Globus pallidus (tissue), 1 donor: Measurements from ENCODE around the gene MB.
"Not testable (repeated sequence)": the region's sequence is repeated elsewhere in the genome, so short reads cannot be mapped to it uniquely, and the experiment has no call there.

ENCODE experiments used
- DNase-seq: peaks from one replicate; pipeline ENCODE4 v3.0.0-alpha.2; 2015; ENCODE audit warnings: low spot score

MB gene

DNA sequence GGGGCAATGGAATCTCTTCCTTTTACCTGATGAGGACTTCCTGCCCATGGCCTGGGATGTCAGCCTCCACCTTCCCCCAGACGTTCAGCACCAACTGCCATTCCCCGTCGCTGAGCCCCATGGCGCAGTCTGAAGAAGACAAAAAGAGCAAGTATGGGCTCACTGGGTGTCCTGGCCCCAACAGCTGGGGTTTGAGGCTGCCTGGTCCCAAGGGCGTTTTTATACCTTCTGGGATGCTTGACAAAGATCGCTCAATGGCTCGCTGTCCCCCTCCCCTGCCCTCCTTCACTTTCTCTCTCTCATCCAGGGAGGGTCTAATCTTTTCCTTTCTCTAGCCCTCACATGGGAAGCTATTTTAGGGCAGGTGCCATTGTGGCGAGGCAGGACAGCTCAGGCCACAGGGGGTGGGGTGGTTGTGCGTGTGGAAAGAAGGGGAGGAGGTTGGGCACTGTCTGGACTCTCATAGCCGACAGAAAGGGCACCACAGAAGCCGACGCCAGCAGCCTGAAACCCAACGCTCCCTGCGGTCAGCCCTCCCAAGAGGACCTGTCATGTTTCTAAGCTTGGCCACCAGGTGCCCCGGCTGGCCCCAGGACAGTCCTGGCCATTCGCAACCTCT is at the start of gene MB:
Gene MB (minus strand): TSS at position 193 of the 619 bp plus-strand sequence. CDS start 72 bp downstream, at position 121.
- no peak for DNase-seq

DNA sequence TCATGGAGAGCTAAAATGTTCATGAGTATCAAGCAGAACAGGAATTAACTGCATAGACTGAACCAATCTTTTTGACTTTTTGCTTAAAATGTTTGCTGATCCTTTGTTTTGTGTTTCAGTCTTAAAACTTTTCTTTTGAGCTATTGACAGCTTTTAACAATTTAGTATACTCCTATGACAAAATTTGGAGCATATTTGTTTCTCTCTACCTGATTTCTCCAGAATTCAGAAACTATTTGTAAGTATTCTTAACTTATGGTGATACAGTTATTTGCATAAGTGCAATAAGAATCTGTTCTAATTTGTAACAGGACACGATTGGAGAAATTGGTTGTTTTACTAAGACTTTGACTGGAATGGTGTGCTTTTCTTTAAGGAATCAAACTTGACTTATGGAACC is 49.6 kb upstream of the MB start:
- DNase-seq: not testable (repeated sequence)

DNA sequence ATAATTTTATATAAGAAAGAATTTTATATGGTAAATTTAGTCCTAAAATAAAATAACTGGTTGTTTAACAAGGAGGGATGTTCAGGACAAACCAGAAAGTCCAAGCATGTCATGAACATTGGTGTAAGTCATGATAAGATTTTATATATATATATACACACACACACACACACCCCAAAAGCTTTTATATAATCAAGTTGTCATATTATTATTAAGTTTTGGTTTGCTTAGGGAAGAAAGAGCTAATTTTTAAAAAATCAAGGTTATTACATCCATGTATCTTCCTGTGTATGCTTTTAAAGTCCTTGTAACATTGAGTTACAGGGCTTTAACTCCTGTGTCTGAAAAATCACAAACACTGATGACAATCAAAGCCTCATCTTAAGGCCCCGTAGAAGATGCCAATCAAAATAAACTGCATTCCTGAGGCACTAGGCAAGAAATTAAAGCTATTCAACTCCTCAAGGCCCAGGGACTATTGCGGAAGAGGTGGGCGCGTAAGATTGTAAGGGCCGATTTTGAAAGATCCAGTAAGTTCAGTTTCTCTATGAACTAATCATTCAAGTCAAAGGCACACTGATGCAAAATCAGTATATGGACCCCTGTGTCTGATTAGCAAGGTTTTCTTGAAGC is 47.9 kb upstream of the MB start:
- no peak for DNase-seq

DNA sequence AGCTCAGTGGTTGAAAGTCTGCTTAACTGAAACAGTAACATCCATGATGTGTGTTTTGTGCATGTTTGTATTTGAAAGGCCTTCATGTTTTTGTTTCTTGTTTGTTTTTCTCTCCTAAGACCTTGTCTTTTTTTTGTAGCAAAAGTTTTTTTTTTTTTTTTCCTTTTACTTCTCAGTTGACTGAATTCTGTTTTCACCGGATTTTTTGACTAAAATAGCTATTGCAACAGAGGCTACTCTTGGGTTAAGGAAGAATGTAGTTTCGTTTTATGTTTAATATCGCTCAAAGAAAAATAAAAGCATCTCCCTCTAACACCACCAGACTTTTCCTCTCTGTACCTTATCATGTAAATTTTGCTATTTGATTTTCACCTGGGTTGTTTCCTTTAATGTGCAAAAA is 46.2 kb upstream of the MB start:
- no peak for DNase-seq

DNA sequence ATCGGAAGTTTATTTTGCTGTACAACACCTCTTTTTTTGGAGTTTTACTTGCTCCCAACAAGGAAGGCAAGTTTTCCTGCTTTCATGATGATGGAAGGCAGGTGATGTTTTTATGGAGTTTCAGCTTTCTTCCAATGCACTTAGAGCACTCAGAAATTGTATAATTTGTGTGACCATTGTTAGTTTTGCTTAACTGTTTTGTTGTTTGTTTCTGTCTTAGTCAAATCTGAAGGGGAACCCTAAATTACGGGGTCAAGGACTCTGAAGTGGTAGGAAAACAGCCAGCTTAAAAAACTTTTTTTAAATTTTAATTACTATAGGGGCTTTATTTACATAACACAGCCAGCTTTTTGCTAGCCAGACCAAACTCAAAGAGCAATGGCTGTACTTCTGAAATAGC is 45.8 kb upstream of the MB start:
- no peak for DNase-seq

DNA sequence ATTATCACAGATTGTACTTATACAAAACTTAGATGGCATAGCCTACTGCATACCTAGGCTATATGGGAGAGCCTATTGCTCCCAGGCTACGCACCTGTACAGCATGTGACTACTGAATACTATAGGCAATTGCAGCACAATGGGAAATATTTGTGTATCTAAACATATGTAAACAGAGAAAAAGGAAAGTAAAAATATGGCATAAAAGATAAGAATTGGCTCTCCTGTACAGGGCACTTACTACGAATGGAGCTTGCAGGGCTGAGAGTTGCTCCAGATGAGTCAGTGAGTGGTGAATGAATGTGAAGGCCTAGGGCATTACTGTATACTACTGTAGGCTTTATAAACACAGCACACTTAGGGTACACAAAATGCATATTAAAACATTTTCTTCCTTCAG is 44.3 kb upstream of the MB start:
- DNase-seq: no peak

DNA sequence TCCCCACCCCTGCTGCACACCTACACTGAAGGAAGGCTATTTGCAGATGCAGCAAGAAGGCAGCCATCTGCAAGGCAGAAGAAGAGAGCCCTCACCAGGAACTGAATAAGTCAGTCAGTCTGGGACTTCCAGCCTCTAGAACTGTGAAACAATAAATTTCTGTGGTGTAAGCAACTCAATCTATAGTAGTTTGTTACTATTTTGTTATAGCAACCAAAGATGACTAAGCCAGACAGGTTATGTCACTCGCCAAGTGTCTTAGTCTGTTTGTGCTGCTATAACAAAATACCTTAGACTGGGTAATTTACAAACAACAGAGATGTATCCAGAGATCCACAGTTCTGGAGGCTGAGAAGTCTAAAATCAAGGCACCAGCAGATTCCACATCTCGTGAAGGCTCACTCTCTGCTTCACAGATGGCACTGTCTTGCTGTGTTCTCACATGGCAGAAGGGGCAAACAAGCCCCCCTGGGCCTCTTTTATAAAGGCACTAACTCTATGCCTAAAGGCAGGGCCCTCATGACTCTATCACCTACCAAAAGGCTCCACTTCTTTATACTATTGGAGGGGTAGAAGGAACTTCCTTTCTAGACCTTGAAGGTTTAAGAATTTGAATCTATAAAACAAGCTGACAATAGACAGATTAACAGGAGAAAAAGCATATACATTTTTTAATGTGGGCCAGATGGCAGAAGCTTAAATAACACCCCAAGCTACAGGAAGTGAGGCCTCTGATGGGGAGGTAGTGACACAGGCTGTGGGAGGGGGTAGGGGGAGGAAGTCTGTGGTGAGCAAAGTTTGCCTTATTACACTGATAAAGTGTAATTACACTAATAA is 43.4 kb upstream of the MB start:
- DNase-seq: no peak

DNA sequence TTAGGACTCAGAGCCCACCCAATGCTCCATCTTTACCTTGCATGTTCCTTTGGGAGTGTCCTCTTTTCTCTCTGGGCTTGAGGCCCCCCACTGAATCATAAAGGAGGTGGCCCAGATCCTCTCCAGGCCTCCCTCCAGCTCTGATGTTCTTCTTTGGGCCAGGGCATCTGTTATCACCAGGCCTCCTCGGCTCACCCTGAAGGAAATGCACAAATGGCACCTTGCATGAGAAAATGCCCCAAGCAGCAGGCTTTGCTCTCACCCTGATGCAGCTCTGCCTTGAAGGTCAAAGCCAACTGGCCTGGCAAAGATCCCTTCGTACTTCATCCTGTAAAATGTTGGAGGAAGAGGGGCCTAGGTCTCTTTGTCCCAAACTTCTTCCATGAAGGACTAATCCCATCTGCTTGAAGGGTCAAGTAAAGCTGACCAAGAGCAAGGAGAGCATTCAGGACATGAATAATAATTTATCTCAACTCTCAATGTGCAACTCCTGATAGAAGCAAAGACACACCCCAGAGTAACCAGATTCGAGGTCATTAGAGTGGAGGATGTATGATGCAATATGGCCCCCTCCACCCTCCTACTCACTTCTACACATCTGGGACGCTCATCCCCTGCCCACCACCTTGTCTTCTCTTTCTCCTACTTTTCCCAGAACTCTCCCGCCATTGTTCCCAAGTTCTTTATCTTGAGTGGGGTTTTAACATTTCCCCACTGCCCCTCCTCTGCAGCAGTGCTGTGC is 40.6 kb upstream of the MB start:
- no peak for DNase-seq

DNA sequence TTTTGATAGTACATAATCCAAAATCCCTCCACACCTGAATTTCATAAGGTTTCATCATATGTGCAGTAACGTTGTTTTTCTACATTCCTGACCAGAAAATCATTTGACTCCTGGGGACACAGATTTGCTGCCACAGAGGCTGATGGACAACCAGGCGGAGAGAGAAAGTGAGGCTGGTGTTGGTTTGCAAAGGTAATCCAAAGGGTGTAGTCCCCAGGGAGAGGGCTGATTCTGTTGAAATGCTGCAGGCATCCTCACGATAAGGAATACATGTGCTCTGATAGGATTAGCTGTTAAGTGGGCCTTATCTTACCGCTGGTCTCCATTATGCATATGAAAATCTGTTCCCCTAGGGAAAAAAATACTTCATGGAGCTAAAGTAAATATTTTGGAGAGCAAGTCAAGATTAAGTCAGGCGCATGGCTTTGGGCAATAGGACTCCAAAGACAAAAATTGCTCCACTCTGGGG is 39.2 kb upstream of the MB start:
- DNase-seq: no peak

DNA sequence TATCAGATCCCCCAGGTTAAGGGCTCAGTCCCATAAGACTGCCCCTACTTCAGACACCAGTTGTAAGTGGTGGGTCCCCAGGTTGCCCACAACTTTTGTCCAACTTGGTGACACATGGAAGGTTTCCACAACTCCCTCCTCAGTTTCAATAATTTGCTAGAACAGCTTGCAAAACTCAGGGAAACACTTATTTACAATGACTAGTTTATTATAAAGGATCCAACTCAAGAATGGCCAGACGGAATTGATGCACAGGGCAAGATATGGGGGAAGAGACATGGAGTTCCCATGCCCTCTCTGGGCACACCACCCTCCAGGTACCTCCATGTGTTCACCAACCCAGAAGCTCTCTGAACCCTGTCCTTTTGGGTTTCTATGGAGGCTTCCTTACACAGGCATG is 36.7 kb upstream of the MB start:
- no peak for DNase-seq

DNA sequence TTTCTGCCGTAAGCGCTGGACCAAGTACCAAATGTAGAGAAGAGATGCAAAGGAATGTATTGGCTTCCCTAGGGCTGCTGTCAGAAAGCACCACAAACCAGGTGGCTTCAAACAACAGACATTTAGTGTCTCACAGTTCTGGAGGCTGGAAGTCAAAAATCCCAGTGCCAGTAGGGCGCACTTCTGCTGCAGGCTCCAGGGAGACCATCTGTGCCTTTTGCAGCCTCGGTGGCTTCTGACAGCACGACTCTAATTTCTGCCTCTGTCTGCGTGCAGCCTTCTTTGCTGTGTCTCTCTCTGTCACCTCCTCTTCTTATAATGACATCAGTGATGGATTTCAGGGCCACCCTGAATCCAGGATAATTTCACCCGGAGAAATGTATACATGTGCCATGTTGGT is 34.0 kb upstream of the MB start:
- DNase-seq: no peak

DNA sequence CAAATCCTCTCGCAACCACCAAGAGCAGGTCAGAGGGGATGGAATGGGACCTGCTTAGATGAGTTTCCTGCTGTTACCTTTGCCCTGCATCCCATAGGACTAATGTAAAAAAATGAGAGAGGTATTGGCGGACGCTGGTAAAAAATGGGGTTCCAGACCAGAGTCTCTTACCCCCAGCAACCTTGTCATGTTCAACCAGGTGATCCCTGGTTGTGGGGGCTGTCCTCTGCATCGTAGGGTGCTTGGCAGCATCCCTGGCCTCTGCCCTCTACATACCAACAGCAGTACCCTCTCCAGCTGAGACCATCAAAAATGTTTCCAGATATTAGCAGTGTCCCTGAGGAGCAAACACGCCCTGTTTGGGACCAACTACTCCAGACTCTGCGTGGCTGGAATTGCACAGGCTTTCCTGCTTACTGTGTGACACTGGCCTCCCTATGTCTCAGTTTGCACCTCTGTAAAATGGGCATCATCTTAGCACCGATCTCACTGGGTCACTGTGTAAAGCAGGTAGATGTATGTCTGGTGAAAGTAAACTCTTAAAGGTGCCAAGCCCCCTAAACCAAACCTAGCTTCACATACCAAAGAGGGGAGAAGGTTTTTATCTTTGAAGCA is 32.6 kb upstream of the MB start:
- DNase-seq: no peak

DNA sequence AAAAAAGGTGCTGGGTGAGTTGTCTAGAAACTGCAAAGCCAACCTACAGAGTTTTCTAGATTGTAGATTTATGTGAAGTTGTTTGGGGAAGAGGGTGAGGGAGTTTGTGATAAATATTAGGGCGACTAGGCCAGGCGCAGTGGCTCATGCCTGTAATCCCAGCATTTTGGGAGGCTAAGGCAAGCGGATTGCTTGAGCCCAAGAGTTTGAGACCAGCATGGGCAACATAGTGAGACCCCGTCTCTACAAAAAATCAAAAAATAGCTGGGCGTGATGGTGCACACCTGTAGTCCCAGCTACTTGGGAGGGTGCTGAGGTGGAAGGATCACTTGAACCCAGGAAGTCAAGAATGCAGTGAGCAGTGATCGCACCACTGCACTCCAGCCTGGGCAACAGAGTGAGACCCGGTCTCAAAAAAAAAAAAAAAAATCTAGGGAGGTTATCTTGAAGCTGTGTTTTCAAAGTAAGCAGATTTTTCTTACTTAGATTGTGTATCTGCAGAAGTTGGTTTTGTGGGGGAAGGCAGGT is 32.0 kb upstream of the MB start:
- no peak for DNase-seq

DNA sequence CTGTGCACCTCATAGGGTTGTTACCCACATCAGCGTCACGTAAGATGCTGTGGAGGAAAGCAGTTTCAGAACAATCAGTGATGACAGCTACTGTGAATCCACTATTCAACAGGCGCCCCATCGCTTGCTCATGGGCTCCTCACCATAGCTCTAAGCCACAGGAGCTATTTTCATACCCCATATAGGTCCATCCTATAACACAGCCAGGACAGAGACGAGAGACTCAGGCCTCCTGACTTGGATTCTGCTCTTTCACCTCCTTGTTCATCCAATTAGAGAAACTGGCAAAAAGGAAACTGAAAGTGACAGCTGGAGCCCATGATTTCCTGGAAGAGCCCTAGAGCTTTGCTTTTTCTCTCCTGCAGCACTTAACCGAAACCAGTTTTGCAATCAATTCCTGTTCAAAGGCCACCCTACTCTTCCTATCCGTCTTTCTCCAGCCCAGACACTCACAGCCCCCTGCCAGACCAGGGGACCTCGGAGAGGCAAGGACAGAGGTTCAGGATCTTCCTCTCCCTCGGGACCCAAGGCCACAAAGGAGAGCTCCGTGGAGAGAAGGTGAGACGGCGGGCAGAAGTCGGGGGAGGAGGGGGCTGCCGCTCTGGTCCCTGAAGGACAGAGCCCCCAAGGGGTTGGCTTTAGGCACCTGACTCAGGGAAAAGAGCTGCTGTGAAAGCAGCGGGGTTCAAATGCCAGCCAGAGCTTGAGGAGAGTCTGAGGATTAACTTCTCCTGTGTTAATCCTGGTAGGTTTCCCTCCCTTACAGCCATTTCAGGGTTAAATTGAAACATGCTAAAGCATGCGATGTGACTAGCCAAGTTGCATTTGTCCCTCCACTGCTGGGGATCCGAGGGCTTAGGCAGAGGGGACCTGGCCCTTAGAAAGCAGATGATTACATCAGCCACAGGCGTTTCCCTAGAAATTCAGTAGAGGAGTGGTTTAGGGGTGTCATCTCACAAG is 31.2 kb upstream of the MB start, which contains the start of gene APOL6:
Gene APOL6 (plus strand): TSS at position 381 of the 960 bp plus-strand sequence. CDS start 7,980 bp downstream, outside the sequence.
- DNase-seq: peak; percentile 57

DNA sequence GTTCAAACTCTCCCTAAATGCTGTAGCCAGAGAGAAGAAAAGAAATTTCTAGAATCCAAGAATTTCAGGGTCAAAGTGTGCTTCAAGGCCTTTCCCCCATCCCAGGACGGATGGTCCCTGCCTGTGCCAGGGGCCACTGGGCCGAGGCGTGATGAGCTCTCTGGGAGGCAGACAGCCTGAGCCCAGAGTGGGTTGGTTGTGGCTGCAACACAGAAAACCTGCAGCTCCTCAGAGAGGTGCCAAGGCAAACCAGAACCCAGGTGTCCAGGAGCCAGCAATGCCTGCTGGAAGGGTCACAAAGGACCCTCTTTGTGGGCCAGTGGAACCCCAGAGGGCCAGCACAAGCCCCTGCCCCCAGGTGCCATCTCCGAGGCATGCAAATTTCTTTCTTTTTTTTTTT is 28.5 kb upstream of the MB start:
- DNase-seq: no peak

DNA sequence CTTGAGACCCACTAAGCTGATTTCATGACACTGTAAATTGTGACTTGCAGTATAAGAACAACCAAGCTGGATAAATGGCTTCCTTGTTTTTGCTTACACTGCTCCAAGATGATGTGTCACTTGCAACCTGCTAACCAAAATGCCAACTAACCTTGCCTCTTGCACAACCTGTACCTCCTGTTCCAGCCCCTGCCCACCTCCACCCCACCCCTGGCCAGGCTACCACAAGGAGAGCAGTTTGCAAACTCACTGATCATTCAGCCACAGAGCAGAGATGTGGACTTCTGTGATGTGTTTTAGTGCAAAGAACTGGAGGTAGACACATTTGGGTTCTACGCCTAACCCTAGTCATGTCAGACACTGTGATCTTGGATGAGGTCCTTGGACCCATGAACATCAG is 26.9 kb upstream of the MB start:
- DNase-seq: no peak

DNA sequence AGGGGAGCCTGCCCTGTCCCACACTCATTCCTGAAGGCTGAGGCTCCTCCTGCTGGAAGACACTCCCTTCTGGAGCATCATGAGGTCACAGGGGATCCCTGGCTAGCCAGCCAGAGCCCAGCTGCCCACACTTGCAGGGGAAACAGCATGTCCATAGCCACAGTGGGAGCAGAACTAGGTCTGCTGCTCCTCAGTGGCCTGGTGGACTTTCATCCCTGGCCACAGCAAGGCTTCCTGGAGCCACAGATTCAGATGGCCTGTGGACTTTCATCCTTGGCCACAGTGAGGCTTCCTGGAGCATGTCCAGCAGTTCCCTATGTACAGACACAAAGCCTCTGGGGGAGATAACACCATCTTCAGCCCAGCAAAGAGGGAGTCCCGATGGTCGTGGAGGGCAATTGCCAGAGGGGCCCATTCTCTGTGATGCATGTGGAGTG is 25.2 kb upstream of the MB start:
- no peak for DNase-seq

DNA sequence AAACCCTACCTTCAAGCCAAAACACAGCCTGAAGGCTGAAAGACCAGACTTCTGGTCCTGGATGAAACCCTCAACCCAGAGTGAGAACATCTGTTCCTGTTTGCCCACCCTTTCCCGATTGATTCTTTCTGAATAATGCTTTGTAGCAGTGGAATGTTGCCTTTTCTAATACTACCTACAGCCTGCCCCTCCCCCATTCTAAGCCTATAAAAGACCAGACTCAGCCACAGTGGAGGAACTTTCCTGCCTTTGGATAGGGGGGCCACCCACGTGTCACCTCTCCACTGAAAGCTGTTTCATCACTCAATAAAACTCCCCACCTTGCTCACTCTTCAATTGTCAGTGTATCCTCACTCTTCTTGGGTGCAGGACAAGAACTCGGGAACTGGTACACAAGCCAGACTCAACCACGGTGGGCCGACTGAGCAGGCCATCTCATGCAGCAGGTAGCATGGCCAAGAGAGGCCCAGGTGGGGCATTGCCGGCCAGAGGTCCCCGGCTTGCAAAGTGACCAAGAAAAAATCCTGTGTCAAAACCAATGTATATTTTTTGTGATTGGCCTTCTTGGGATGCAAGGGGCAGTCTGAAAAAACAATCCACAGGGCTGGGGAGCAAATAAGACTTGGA is 24.5 kb upstream of the MB start:
- no peak for DNase-seq

DNA sequence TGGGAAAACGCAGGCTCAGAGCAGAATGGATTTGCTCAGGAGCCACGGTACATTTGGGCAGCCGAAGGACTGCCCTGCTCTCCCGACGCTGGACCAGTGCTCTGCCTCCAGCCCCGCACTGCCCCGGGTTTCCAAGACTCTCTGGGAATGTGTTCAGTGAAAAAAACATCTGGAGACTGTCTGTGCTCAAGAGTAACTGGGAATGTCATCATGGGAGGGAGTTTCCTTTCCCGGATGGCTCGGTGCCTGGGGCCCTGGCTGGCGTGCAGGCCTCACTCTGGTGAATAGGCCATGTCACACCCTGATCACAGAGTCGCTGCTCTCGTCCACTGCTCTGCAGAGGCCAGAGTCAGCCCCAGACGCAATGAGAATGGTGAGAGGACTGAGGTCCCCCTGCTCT is 21.3 kb upstream of the MB start:
- DNase-seq: peak; percentile 46

DNA sequence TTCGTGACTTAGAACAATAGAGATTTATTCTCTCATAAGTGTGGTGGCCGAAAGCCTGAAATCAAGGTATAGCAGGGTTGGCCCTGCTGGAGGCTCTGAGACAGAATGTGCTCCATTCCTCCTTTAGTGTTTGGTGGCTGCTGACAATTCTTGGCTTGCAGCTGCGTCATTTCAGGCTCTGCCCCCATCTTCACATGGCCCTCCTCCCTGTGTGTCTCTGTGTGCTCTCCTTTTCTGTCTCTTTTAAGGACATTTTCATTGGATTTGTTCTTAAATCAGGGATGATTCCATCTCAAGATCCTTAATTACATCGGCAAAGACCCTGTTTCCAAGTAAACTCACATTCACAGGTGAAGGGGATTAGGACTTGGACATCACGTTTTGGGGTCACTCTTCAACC is 20.9 kb upstream of the MB start:
- DNase-seq: no peak
